HTR-8/SVneo (cell line): ENCODE data around the gene C6orf15.

Experiments used
- DNase-seq: peaks from one replicate; pipeline ENCODE4 v3.0.0; 2011; ENCODE audit warnings: low spot score, mixed read lengths; ENCODE audit not compliant: insufficient read length
- FAIRE-seq: peaks from 2 replicates; lab custom pipeline; 2011; peaks lifted over from hg19 to GRCh38; lab: Jason Lieb, UNC

The C6orf15 gene

DNA sequence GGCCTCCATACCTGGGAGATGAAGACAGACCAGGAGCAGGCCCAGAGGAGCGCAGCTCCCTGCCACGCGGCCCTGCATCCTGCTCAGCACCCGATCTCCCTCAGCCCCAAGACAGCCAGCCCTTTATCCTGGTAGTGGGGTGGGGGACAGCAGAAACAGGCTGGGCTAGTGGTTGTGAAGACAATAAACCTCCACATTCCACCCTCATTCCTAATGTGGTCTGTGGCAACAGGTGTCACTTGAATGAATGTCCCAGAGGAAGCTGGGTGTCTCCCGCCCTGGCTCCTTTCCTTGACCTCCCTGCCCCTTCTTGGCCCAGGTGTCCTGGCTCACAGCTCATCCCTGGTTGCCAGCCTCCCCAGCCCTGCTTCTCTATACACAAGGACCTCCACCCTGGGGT lies at the start of gene C6orf15:
Gene C6orf15 (minus strand): TSS at position 98 of the 400 bp plus-strand sequence. CDS start 20 bp downstream, at position 78.
- FAIRE-seq, result no peak
- no peak for DNase-seq

- DNase-seq (no peak), FAIRE-seq (no peak)
These were observed 49.1 kb upstream of the C6orf15 start for GRCh38 chr6:31161216-31162126.

DNA sequence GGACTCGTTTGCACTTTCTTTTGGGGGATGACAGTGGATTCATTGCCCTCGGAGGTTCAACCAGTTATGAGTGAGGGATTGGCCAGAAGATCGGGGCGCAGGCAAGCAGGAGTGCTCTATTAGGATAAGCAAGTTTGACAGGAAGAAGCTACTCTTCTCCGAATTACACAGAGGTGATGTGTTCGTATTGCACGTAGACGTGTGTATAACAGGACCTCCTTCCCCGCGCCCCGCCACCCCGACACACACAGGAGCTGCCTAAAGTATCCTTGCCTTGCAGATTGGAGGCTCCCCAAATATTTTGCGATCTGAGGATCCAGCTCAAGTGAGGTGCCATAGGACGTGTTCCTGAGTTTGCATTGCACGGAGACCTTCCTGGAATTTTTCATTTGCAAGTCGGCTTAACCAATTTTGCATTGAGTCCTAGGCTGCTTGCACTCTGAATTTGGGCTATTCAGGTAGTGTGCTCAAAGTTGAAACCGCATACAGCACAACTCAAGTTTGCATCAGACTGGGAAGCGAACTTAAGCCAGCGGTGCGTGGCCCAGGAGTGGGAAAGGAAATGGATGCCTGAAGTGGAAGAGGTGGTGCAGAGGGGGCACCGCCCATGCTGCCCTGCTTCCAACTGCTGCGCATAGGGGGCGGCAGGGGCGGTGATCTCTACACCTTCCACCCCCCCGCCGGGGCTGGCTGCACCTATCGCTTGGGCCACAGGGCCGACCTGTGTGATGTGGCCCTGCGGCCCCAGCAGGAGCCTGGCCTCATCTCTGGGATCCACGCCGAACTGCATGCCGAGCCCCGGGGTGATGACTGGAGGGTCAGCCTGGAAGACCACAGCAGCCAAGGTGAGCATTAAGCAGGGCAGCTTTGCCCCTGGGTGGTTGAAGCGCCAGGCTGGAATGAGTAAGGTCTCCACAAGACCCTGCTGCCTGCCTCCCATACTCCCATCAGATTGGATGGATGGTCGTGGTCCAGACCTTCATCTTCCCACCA lies 46.8 kb upstream of the C6orf15 start:
- DNase-seq, result no peak
- peak; percentile 16 for FAIRE-seq

DNA sequence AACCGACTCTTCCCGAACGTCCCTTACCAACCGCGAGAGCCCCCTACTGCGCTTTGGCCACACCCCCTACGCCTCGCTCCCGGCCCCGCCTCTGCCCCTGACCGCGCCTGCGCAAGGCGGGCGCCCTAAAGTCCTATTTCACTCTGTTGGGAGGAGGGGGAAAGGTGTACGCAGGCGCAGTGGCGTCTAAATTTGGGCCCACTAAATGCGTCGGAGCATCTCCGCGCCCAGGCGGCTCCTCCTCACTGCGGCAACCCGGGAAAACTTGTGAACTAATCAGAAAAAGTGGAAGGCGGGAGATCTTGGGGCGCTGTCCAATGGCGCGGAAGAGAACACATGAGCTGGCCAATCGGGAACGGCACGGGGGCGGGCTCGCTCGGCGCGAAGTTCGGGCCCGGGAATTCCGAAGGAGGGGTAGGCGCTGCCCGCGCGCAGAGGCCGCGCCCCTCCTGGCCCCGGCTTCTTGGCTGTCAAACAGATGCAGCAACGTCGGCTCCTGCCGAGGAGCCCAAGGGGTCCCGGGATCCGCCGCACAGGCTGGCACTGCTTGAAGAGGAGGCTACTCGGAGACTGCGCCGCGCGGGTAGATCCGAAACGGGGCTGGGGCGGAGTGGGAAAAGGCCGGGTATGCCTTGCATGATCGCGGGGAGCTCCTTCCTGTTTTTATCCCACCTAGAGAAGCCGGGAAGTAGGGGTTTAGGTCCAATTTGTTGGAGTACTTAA lies 45.9 kb upstream of the C6orf15 start, which contains the start of gene TCF19:
Gene TCF19 (plus strand): TSS at position 450 of the 723 bp plus-strand sequence. CDS start 881 bp downstream, outside the sequence.
- peak; percentile 99 for DNase-seq
- FAIRE-seq, result peak; percentile 97

DNA sequence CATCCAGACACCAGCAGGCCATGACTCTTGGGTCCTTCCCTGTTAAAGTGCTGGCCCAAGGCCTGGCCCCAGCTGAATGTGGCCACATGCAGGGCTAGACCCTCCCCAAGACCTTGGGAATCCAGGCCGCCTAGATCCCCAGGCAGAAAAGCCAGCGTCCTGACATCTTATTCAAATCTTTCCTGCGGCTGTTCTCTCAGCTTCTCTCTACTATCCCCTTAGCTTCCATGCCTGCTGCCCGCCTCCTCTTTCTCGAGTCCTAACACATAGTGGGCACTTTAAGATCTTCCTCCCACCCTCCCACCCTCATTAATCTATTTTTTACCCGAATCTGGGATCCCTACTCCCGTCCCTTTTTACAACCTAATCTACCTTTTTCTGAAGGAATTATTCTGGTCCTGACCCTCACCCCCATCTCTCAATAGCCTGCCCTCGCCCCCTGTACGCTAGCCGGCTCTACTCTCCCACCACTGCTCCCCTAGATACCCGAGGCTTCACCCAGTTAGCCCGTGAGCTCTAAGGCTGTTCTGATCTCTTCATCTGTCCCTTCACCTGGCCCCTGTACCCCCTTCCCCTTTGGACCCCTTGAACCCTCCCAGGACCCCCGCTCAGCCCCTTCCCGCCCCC lies 45.3 kb upstream of the C6orf15 start, which contains the start of gene CCHCR1:
Gene CCHCR1 (minus strand): TSS at position 290 of the 627 bp plus-strand sequence. CDS start 202 bp downstream, at position 88.
- DNase-seq (no peak), FAIRE-seq (no peak)

DNA sequence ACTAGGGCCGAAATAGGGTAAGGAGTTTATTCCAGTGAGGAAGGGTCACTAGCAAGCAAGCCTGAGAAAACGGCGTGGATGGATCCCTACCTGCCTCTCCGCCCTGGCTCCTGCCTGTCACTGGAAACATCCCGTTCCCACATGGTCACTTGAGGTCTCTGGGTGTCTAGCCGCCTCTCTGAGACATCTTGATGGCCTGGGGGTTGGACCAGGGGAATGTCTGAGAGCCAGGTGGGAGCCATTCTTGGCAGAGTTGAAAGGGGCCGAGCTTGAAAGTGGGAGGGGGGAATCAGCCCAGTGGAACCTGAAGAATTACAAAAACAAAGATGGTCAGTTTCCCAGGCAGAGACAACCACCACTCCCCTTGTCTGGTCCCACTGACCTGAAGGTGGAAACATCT lies 44.3 kb upstream of the C6orf15 start:
- DNase-seq, result no peak
- FAIRE-seq, result no peak

DNA sequence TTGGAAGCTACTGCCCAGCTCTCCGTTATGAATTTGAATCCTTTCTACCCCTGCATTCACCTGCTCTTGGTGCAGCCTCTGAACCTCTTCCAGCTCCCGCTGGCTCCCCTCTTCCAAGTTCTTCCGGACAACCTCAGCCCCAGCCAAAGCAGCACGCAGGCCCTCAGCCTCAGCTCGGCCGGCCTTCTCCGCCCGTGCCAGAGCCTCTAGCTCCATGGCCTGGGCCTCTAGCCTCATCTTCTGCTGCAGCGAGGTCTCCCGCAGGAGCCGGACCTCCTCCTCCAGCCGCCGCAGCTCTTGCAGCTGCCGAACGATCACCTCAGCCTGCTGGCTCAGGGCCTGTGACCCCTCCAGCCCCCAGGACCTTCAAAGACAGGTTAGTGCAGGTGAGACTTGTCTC lies 42.1 kb upstream of the C6orf15 start:
- DNase-seq, result no peak
- no peak for FAIRE-seq

DNA sequence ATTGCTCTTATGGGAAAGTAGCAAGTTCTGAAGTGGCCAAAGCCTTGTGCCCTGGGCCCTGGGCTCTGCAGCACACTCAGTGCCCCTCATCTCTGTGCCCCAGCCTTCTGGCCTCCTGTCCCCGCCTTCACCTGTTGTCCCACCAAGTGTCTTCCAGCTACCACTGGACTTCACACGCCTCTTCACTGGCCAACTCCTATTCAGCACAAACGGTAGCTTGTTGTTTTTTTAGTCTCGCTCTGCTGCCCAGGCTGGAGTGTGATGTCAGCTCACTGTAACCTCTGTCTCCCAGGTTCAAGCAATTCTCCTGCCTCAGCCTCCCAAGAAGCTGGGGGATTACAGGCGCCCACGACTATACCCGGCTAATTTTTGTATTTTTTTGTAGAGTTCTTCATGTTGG lies 40.4 kb upstream of the C6orf15 start:
- DNase-seq (no peak), FAIRE-seq (no peak)

DNA sequence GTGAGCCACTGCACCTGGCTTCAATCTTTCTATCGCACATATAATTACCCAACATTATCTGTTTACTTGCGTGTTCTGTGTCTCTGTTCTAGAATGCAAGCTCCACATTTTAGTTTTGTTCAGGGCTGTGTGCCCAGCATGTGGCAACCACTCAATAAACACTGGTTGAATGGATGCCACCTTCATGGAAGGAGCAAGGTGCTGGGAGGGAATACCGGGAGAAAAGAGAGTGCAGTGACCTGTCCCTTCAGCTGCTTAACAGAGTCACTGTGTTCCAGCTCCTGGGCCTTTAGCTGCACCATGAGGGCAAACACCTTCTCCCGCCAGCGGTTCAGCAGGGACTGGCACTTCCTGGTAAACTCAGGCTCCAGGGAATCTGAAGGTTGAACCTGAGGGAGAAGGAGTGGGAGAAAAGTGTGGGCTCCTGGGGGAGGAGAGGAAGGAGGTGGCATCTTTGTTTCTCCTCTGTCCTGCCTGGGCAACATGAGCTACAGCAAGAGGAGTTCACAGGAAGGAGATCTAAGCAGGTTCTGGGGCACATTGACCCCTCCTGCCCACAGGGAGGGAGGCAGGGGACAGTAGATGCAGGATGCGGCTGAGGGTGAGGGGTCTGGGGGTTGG lies 37.6 kb upstream of the C6orf15 start:
- DNase-seq, result no peak
- no peak for FAIRE-seq

GRCh38 chr6:31145386-31145785 lies 33.0 kb upstream of the C6orf15 start:
- no peak for DNase-seq
- no peak for FAIRE-seq

GRCh38 chr6:31144970-31145340 lies 32.6 kb upstream of the C6orf15 start:
- no peak for FAIRE-seq
- DNase-seq, result no peak

DNA sequence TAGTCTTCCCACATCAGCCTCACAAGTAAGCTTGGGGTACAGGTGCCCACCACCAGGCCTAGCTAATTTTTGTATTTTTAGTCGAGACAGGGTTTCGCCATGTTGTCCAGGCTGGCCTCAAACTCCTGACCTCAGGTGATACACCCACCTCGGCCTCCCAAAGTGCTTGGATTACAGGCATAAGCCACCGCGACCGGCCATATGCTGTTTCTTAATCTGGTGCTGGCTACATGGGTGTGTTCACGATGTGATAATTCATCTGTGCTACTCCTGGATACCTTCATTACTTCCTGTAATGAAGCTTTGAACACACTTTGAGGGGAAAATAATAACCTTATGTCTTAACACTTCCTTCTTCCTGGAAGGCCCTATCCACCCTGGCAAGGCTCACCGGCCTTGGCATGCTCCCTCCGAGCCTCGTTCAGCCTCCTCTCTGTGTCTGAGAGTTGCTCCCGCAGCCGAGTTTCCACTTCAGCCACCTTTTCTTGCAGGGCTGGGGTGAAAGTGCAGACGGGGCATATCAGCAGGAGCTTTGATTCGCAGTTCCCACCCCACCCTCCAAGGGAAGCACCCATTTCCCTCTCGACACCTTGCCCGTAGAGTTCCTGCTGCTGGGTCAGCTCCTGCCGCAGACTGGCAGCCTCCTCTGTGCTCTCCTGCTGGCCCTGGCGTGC lies 32.1 kb upstream of the C6orf15 start:
- DNase-seq (no peak), FAIRE-seq (no peak)

DNA sequence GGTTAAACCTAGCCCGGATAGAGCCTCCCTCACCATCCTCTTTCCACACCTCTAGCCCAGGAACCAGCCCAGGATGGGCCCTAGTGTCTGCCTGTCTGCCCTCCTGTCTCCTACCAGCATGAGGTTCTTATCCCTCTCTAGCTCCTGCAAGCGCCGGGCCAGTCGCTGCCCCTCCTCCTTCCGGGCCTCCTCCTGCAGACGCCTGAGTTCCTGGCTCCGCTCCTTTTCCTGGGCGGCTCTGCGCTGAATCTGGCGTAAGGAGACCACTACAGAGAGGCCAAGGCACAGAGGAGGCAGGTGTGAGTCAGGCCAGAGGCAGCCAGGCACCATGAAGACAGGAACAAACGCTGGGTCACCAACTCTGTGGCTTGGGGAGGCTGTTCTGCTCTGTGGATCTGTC lies 30.8 kb upstream of the C6orf15 start:
- peak; percentile 42 for DNase-seq
- FAIRE-seq, result no peak

DNA sequence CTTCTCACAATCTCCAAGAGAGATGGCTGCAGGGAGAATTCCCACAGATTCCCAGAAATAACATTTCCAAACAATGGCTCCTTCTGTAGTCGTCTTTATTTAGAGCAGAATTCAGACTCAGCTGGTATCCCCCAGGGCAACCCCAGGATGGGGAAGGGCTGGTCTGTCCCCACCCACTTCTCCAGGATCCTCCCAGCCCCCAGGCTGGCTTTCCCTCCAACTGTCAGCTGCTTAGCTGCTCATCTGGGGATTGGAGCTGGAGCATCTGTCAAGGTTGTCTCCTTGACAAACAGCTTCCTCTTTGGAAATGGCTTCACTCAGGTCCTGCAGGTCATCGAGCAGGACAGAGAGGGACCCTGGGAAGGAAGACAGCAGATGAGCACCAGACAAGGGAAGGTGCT lies 30.0 kb upstream of the C6orf15 start:
- no peak for DNase-seq
- no peak for FAIRE-seq

GRCh38 chr6:31140643-31141042 lies 28.3 kb upstream of the C6orf15 start:
- DNase-seq (no peak), FAIRE-seq (no peak)

DNA sequence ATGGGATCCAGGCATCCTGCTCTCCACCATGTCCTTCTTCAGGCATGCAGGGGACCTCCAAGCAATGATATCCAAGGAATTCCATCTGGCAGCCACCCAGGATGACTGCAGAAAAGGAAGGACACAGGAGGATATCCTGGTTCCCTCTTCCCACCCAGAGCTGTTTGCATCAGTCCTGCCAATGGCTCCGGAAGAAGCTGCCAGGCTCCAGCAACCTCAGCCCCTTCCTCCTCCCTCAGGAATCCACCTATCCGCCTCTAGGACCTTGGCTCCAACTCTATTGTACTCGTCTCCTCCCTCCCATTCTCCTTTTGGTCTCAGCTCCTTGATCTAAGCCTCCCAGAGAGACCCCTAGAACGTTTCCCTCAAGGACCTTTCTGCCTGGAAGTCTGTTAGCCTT lies 27.2 kb upstream of the C6orf15 start:
- FAIRE-seq, result no peak
- peak; percentile 34 for DNase-seq

- FAIRE-seq (no peak), DNase-seq (no peak)
These were observed 26.6 kb upstream of the C6orf15 start, which contains the start of gene PSORS1C2 for GRCh38 chr6:31138982-31139381. PSORS1C2 (minus strand) TSS chr6:31139066; CDS start chr6:31139026, 40 bp downstream.

DNA sequence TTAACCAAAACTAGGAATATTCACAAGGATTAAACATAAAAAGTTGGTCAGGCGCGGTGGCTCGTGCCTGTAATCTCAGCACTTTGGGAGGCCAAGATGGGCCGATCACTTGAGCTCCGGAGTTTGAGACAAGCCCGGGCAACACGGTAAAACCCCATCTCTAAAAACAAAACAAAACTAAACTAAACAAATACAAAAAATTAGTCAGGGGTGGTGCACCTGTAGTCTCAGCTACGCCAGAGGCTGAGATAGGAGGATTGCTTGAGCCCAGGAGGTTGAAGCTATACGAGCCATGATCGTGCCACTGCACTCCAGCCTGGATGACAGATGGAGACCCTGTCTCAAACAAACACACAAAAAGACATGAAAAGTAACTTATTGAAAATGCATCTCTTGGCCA lies 23.3 kb upstream of the C6orf15 start:
- DNase-seq, result no peak
- FAIRE-seq, result no peak
